Measurements from ENCODE around the gene GABRB1.

GABRB1 gene

DNA sequence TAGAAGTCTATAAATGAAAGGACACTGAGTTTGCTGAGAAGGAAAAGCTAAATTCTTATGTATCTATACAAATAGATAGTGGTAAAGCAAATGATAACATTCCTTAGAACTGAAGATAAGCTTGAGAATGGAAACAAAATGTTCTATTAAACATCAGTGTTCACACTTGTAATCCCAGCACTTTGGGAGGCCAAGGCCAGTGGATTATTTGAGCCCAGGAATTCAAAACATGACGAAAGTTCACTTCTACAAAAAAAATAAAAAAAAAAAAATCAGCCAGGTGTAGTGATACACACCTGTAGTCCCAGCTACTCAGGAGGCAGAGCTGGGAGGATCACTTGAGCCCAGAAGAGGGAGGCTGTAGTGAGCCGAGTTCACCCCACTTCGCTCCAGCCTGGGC, 232.4 kb downstream of the GABRB1 start:
- Histone ChIP-seq H3K36me3 (no peaks in the 10 kb centered on the region), H3K9me3 (no peaks in the 10 kb centered on the region), H3K4me3 (no peak overlapping the region), H3K4me1 (no peaks in the 10 kb centered on the region), H3K27ac (no peak overlapping the region), H3K27me3 (no peaks in the 10 kb centered on the region)
- TF ChIP-seq, protein P1, sequence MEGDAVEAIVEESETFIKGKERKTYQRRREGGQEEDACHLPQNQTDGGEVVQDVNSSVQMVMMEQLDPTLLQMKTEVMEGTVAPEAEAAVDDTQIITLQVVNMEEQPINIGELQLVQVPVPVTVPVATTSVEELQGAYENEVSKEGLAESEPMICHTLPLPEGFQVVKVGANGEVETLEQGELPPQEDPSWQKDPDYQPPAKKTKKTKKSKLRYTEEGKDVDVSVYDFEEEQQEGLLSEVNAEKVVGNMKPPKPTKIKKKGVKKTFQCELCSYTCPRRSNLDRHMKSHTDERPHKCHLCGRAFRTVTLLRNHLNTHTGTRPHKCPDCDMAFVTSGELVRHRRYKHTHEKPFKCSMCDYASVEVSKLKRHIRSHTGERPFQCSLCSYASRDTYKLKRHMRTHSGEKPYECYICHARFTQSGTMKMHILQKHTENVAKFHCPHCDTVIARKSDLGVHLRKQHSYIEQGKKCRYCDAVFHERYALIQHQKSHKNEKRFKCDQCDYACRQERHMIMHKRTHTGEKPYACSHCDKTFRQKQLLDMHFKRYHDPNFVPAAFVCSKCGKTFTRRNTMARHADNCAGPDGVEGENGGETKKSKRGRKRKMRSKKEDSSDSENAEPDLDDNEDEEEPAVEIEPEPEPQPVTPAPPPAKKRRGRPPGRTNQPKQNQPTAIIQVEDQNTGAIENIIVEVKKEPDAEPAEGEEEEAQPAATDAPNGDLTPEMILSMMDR (IDR thresholded peaks at IDR 0.05), result no peak
- intact Hi-C loops (cut with DNase I; ENCODE audit: low total_unique reads), result no loop called here
- no peak for DNase-seq

- Histone ChIP-seq H3K27ac (no peak overlapping the region), H3K4me3 (no peak overlapping the region), H3K4me1 (no peaks in the 10 kb centered on the region), H3K27me3 (no peaks in the 10 kb centered on the region), H3K9me3 (no peaks in the 10 kb centered on the region), H3K36me3 (no peaks in the 10 kb centered on the region)
- intact Hi-C loops (cut with DNase I; ENCODE audit: low total_unique reads), result no loop called here
- TF ChIP-seq, protein P1 (IDR thresholded peaks at IDR 0.05), result no peak
- no peak for DNase-seq
Observed at GRCh38 chr4:47270201-47270888, 239.0 kb downstream of the GABRB1 start.

DNA sequence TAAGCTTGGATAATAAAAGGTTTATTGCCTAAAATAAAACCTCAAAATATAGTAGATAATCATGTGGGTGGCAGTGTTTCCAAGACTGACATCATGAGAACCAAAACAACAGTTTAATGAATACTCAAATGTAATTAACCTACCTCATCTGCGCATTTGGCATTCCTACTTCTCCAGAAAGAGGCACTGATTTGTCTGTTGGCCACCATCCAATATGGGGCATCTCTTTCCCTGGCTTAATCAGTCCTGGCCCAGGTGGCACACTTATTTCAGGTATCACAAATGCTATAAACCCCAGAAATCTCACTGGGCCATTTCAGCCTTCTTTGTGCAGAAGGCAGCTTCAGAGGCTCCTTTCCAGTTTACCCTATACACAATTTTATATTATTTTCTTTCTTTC, 239.9 kb downstream of the GABRB1 start:
- intact Hi-C loops (cut with DNase I; ENCODE audit: low total_unique reads), result no loop called here
- H3K27me3 ChIP-seq, result no peaks in the 10 kb centered on the region

GRCh38 chr4:47274901-47275300, 243.5 kb downstream of the GABRB1 start:
- Histone ChIP-seq H3K27ac (no peak overlapping the region), H3K4me1 (no peaks in the 10 kb centered on the region), H3K4me3 (no peak overlapping the region), H3K9me3 (no peaks in the 10 kb centered on the region), H3K36me3 (no peaks in the 10 kb centered on the region), H3K27me3 (no peaks in the 10 kb centered on the region)
- DNase-seq, result no peak
- intact Hi-C loops (cut with DNase I; ENCODE audit: low total_unique reads), result no loop called here
- TF ChIP-seq, protein P1 (IDR thresholded peaks at IDR 0.05), result no peak

More for the DNA sequence above, 239.9 kb downstream of the GABRB1 start:
- Histone ChIP-seq H3K4me1 (no peaks in the 10 kb centered on the region), H3K9me3 (no peaks in the 10 kb centered on the region), H3K4me3 (no peak overlapping the region), H3K27ac (no peak overlapping the region), H3K36me3 (no peaks in the 10 kb centered on the region)
- TF ChIP-seq, protein P1 (IDR thresholded peaks at IDR 0.05), result no peak
- no peak for DNase-seq

DNA sequence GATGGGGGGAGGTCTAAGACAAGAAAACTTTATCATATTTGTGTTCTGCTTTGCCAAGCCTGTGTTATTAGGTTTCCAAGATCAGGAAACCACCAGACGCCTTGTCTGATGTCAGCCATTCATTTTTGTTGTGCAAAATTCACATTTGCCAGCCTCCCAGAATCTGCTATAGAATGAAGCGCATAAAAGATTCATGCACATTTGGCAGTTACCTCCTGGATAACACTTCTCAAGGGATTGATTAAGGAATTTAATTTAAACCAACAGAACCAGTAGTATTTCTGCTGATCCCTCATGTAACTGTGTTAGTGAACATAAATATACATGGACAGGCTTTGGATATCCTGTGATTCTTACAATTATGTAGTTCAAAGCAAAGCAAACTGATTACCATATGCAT, 244.2 kb downstream of the GABRB1 start:
- no peak overlapping the region for H3K27ac ChIP-seq
- intact Hi-C loops (cut with DNase I; ENCODE audit: low total_unique reads), result no loop called here
- H3K9me3 ChIP-seq, result no peaks in the 10 kb centered on the region
- no peak for DNase-seq
- H3K36me3 ChIP-seq, result no peaks in the 10 kb centered on the region
- H3K4me3 ChIP-seq, result no peak overlapping the region
- H3K4me1 ChIP-seq, result no peaks in the 10 kb centered on the region
- H3K27me3 ChIP-seq, result no peaks in the 10 kb centered on the region
- TF ChIP-seq, protein P1 (IDR thresholded peaks at IDR 0.05), result no peak

GRCh38 chr4:47278631-47279030, 247.3 kb downstream of the GABRB1 start:
- TF ChIP-seq, protein P1 (IDR thresholded peaks at IDR 0.05), result no peak
- no peaks in the 10 kb centered on the region for H3K27me3 ChIP-seq
- H3K4me1 ChIP-seq, result no peaks in the 10 kb centered on the region
- intact Hi-C loops (cut with DNase I; ENCODE audit: low total_unique reads), result no loop called here
- no peaks in the 10 kb centered on the region for H3K36me3 ChIP-seq
- H3K27ac ChIP-seq, result no peak overlapping the region
- no peaks in the 10 kb centered on the region for H3K9me3 ChIP-seq
- DNase-seq, result no peak
- no peak overlapping the region for H3K4me3 ChIP-seq

All from tibial artery (tissue), 4 donors.